ENCODE results near the gene PDE4B.
"Not testable (repeated sequence)": the region's sequence is repeated elsewhere in the genome, so short reads cannot be mapped to it uniquely, and the experiment has no call there.

GRCh38 chr1:66420171-66420570 is 627.5 kb downstream of the PDE4B start:
- TF ChIP-seq CTCF (optimal IDR thresholded peaks at IDR 0.05 in 1 of 3, IDR thresholded peaks at IDR 0.05 in 1 of 3, conservative IDR thresholded peaks at IDR 0.05 in 1 of 3; ENCODE audit: extremely low read depth in 1 of 3, insufficient read depth in 2 of 3, low read length in 3 of 3); EZH2 (IDR thresholded peaks at IDR 0.05; ENCODE audit: low read length): not testable (repeated sequence)

All from keratinocyte (primary cell).